MCF 10A (cell line): Measurements from ENCODE around the gene NABP2. TPM values are rescaled to one million over a fixed set of nuclear protein-coding genes. Genes with fewer than 3 reads are reported as not detected.
"Not testable (repeated sequence)": the region's sequence is repeated elsewhere in the genome, so short reads cannot be mapped to it uniquely, and the experiment has no call there.

Source experiments
- BruUV-seq: library from RNA; stranded (reverse); fragments of 400-500 nt; replicated peaks from 2 replicates; lab custom pipeline; 2021; lab: Mats Ljungman, UMichigan
- CTCF ChIA-PET: fragments of 300-600 bp; sonication (Branson Sonifier 250); formaldehyde crosslinking; extraction: SDS; loops from one replicate; lab custom pipeline; 2021; ENCODE audit warnings: antibody characterized with exemption, inconsistent platforms; lab: Yijun Ruan, JAX
- POLR2A ChIA-PET: fragments of 300-600, 350-650 bp; sonication (Branson Sonifier 250); formaldehyde crosslinking; extraction: SDS; loops from one replicate; lab custom pipeline; 2020; ENCODE audit warnings: antibody characterized with exemption, inconsistent platforms; lab: Yijun Ruan, JAX
- DNase-seq: peaks from one replicate; pipeline ENCODE4 v3.0.0-alpha.2; 2018; ENCODE audit not compliant: unreplicated experiment
- H3K27ac Mint-ChIP-seq: one replicate; pipeline ENCODE4 v1.8.0; 2022; ENCODE audit warnings: mild to moderate bottlenecking, low read depth, mixed read lengths; ENCODE audit not compliant: unreplicated experiment
- H3K27me3 Mint-ChIP-seq: one replicate; pipeline ENCODE4 v1.8.0; 2022; ENCODE audit warnings: mixed read lengths; ENCODE audit not compliant: insufficient read depth, unreplicated experiment
- H3K36me3 Mint-ChIP-seq: one replicate; pipeline ENCODE4 v1.8.0; 2022; ENCODE audit warnings: mild to moderate bottlenecking, moderate library complexity, mixed read lengths; ENCODE audit not compliant: insufficient read depth, unreplicated experiment
- H3K4me1 Mint-ChIP-seq: one replicate; pipeline ENCODE4 v1.8.0; 2022; ENCODE audit warnings: mixed read lengths; ENCODE audit not compliant: insufficient read depth, unreplicated experiment
- H3K4me3 Mint-ChIP-seq: one replicate; pipeline ENCODE4 v1.8.0; 2022; ENCODE audit warnings: mild to moderate bottlenecking, moderate library complexity, mixed read lengths; ENCODE audit not compliant: unreplicated experiment
- H3K9me3 Mint-ChIP-seq: one replicate; pipeline ENCODE4 v1.8.0; 2022; ENCODE audit warnings: mixed read lengths; ENCODE audit not compliant: unreplicated experiment
- intact Hi-C: fragments of 100-400 bp; cut with micrococcal nuclease; formaldehyde crosslinking; loops from 2 replicates; pipeline ENCODE4 v1.14.1; 2022
- total RNA-seq: library from RNA; stranded (reverse); gene quantifications from 2 replicates; pipeline ENCODE4 v1.2.3, GENCODE V29; 2022
- TF ChIP-seq, protein P1 (sequence below): fragments of 200-600 bp; IDR thresholded peaks from one replicate; pipeline ENCODE4 v1.8.0; 2022; ENCODE audit warnings: antibody characterized with exemption, mild to moderate bottlenecking; ENCODE audit not compliant: unreplicated experiment

The NABP2 gene
- total RNA-seq, 1 experiment from 2014 or later = 53.3 TPM

DNA sequence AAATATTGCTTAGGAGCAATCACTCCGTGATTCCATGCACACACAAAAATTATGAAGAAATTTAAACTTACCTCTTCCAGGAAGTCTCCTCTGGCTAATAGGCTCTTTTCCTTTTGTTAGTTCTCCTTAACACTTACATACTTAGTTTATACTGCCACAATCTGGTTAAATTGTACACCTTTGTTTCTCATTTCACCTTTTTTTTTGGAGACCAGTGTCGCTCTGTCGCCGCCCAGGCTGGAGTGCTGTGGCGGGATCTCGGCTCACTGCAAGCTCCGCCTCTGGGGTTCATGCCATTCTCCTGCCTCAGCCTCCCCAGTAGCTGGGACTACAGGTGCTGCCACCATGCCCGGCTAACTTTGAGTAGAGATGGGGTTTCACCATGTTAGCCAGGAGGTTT, 36.2 kb downstream of the NABP2 start:
- Mint-ChIP-seq H3K4me1 (peaks cover 29% of the 10 kb centered on the region), H3K27me3 (no peaks in the 10 kb centered on the region), H3K4me3 (no peak overlapping the region), H3K27ac (no peak overlapping the region), H3K36me3 (peaks cover 11% of the 10 kb centered on the region), H3K9me3 (no peaks in the 10 kb centered on the region)
- POLR2A ChIA-PET = interaction anchor here (0.6 to 3.1 kb wide), 4 partner anchors 31 to 132 kb away, joined by 3 to 15 read pairs (median 13); partner anchors contain the start of genes CNPY2, ESYT1 and RNF41
- CTCF ChIA-PET = interaction anchor here (1.7 kb wide), 1 partner anchor 31 kb away, joined by 4 read pairs; no protein-coding TSS in a partner anchor
- BruUV-seq = no TSS peak
- TF ChIP-seq, protein P1, sequence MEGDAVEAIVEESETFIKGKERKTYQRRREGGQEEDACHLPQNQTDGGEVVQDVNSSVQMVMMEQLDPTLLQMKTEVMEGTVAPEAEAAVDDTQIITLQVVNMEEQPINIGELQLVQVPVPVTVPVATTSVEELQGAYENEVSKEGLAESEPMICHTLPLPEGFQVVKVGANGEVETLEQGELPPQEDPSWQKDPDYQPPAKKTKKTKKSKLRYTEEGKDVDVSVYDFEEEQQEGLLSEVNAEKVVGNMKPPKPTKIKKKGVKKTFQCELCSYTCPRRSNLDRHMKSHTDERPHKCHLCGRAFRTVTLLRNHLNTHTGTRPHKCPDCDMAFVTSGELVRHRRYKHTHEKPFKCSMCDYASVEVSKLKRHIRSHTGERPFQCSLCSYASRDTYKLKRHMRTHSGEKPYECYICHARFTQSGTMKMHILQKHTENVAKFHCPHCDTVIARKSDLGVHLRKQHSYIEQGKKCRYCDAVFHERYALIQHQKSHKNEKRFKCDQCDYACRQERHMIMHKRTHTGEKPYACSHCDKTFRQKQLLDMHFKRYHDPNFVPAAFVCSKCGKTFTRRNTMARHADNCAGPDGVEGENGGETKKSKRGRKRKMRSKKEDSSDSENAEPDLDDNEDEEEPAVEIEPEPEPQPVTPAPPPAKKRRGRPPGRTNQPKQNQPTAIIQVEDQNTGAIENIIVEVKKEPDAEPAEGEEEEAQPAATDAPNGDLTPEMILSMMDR = no peak
- DNase-seq = no peak
- intact Hi-C loops = no loop called here

DNA sequence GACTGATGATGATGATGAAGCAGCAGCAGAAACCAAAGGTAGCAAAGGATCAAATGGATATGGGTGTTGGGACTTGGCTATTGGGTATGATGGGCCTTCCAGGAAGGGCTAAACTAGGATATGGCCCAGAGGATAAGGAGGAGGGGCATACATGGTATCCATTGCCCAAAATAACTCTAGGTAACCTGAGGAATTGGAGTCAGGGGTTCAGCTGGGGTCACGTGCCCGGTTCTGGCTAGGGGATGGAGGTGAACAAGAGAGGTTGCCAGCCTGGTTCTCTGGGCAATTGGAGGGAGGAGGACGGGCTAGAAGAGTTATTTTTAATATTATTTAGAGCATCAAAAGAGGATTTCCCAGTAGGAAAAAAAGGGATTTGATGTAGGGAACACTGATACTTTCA, 36.8 kb downstream of the NABP2 start:
- CTCF ChIA-PET = interaction anchor here (1.7 kb wide), 1 partner anchor 30 kb away, joined by 4 read pairs; no protein-coding TSS in a partner anchor
- Mint-ChIP-seq H3K9me3 (no peaks in the 10 kb centered on the region), H3K27ac (no peak overlapping the region), H3K36me3 (peaks cover 8% of the 10 kb centered on the region), H3K27me3 (no peaks in the 10 kb centered on the region), H3K4me1 (peaks cover 28% of the 10 kb centered on the region), H3K4me3 (no peak overlapping the region)
- DNase-seq = no peak
- no TSS peak for BruUV-seq
- TF ChIP-seq, protein P1 = no peak
- POLR2A ChIA-PET = interaction anchor here (0.6 to 3.1 kb wide), 7 partner anchors 30 to 133 kb away, joined by 3 to 15 read pairs (median 11); partner anchors contain the start of genes CNPY2, ESYT1 and RNF41
- intact Hi-C loops = no loop called here

GRCh38 chr12:56261503-56262232, 37.5 kb downstream of the NABP2 start:
- no peak overlapping the region for H3K4me3 Mint-ChIP-seq
- intact Hi-C loops = no loop called here
- BruUV-seq = TSS peak; percentile 59

DNA sequence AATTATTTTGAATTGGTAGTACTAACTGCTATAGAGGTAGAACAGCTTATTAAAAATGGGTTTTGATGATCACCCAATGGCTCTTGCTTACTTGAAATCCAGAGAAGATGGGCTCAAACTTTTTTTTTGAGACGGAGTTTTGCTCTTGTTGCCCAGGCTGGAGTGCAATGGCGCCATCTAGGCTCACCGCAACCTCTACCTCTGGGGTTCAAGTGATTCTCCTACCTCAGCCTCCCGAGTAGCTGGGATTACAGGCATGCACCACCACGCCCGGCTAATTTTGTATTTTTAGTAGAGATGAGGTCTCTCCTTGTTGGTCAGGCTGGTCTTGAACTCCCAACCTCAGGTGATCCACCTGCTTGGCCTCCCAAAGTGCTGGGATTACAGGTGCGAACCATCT, 38.8 kb downstream of the NABP2 start:
- not testable (repeated sequence) for H3K36me3 Mint-ChIP-seq

More at GRCh38 chr12:56261503-56262232, 37.5 kb downstream of the NABP2 start:
- TF ChIP-seq, protein P1 = no peak
- Mint-ChIP-seq H3K27me3 (no peaks in the 10 kb centered on the region), H3K36me3 (peaks cover under 1% of the 10 kb centered on the region), H3K4me1 (peaks cover 27% of the 10 kb centered on the region), H3K27ac (peak overlapping the region; percentile 54), H3K9me3 (no peaks in the 10 kb centered on the region)
- CTCF ChIA-PET = interaction anchor here (1.7 kb wide), 1 partner anchor 29 kb away, joined by 4 read pairs; no protein-coding TSS in a partner anchor
- POLR2A ChIA-PET = interaction anchor here (0.7 to 3.0 kb wide), 8 partner anchors 10 to 73 kb away, joined by 3 to 15 read pairs (median 4); partner anchors contain the start of genes RNF41 and SMARCC2
- DNase-seq = peak; percentile 64

DNA sequence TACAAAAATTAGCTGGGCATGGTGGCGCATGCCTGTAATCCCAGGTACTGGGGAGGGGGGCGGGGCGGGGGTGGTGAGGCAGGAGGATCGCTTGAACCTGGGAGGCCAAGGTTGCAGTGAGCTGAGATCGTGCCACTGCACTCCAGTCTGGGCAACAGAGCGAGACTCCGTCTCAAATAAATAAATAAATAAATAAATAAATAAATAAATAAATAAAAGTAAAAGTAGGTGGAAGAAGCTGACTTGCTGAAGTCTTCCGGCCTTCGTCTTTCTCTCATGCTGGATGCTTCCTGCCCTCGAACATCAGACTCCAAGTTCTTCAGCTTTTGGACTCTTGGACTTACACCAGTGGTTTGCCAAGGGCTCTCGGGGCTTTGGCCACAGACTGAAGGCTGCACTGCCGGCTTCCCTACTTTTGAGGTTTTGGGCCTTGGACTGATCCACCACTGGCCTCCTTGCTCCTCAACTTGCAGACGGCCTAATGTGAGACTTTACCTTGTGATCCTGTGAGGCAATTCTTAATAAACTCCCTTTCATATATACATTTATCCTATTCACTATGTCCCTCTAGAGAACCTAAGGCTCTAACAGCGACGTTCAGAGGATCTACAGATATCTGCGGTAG, 42.0 kb downstream of the NABP2 start:
- not testable (repeated sequence) for H3K27me3 Mint-ChIP-seq, H3K9me3 Mint-ChIP-seq, DNase-seq, BruUV-seq
- H3K4me3 Mint-ChIP-seq = peak overlapping the region; percentile 89
- intact Hi-C loops = loop anchor here (1.0 kb wide), 1 partner anchor 198 kb away; no protein-coding TSS in a partner anchor
- H3K36me3 Mint-ChIP-seq = peaks cover 13% of the 10 kb centered on the region
- POLR2A ChIA-PET = interaction anchor here (0.6 to 2.2 kb wide), 17 partner anchors 8 to 411 kb away, joined by 3 to 10 read pairs (median 4); partner anchors contain the start of genes ANKRD52, CNPY2, ESYT1 and PAN2
- H3K4me1 Mint-ChIP-seq = peaks cover 16% of the 10 kb centered on the region
- CTCF ChIA-PET = interaction anchor here (0.5 to 1.8 kb wide), 12 partner anchors 8 to 267 kb away, joined by 3 to 12 read pairs (median 4); partner anchors contain the start of genes ANKRD52 and IL23A
- H3K27ac Mint-ChIP-seq = peak overlapping the region; percentile 51

More for the DNA sequence above, 38.8 kb downstream of the NABP2 start:
- H3K9me3 Mint-ChIP-seq, DNase-seq, BruUV-seq, intact Hi-C loops, H3K27me3 Mint-ChIP-seq, H3K27ac Mint-ChIP-seq, H3K4me3 Mint-ChIP-seq: not testable (repeated sequence)
- POLR2A ChIA-PET = interaction anchor here (0.9 to 3.0 kb wide), 4 partner anchors 36 to 135 kb away, joined by 4 to 11 read pairs (median 6); partner anchors contain the start of genes CNPY2, ESYT1 and RNF41
- peaks cover 28% of the 10 kb centered on the region for H3K4me1 Mint-ChIP-seq
- CTCF ChIA-PET = interaction anchor here (0.7 to 0.9 kb wide), 4 partner anchors 35 to 1624 kb away, joined by 3 read pairs; partner anchors contain the start of gene RPL41
